Measurements from ENCODE around the gene CD83.

CD83 gene

GRCh38 chr6:14151773-14152172 lies 34.2 kb downstream of the CD83 start:
- no peak for DNase-seq

GRCh38 chr6:14153228-14153627 lies 35.7 kb downstream of the CD83 start:
- no peak for DNase-seq

- no peak for DNase-seq
These were observed 41.5 kb downstream of the CD83 start for GRCh38 chr6:14159090-14159489.

- DNase-seq: no peak
These were observed 45.3 kb downstream of the CD83 start for GRCh38 chr6:14162826-14163225.

- no peak for DNase-seq
These were observed 47.5 kb downstream of the CD83 start for GRCh38 chr6:14165091-14165490.

- DNase-seq: no peak
These were observed 49.3 kb downstream of the CD83 start for GRCh38 chr6:14166839-14167238.

- DNase-seq: no peak
These were observed 52.6 kb downstream of the CD83 start for GRCh38 chr6:14170128-14170527.

- DNase-seq: no peak
These were observed 55.0 kb downstream of the CD83 start for GRCh38 chr6:14172562-14172961.

- DNase-seq: no peak
These were observed 56.7 kb downstream of the CD83 start for GRCh38 chr6:14174226-14174625.

- no peak for DNase-seq
These were observed 57.4 kb downstream of the CD83 start for GRCh38 chr6:14174996-14175395.

GRCh38 chr6:14176429-14176828 lies 58.9 kb downstream of the CD83 start:
- no peak for DNase-seq

GRCh38 chr6:14177413-14178082 lies 60.0 kb downstream of the CD83 start:
- DNase-seq: no peak

GRCh38 chr6:14178083-14178445 lies 60.5 kb downstream of the CD83 start:
- DNase-seq: no peak

- DNase-seq: no peak
These were observed 63.0 kb downstream of the CD83 start for GRCh38 chr6:14180609-14181008.

GRCh38 chr6:14182916-14183315 lies 65.3 kb downstream of the CD83 start:
- DNase-seq: no peak
